Measurements from ENCODE around the gene TESMIN.

DNA sequence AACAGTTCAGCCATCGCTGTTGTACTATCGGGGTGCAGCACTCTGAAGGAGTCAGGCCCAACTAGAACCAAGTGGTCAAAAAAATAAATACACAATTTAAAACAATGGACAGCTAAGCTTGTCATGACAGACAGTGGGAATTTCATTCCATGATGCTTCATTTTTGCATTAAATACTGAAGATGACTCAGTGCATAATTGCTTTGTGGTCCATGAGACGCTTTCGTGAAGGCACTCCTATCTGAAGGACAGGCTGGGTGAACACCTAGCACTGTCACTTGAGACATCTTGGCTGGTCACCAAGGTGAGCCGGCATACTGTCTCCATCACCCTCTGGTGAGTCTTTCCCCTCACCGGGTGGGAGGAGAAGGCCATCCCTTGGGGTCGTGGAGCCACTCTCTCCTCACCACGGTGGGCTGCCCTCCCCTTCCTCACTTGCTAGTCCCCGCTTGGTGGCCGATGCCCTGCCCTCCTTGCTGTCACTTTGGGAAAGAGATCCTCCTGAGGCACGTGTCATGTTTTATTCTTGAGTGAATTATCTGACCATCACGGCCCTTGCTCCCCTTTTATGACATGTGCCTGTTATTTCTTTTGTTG is 4.9 kb upstream of the TESMIN start:
- TF ChIP-seq POLR2A (IDR thresholded peaks at IDR 0.05), result no peak
- TF ChIP-seq, protein P1, sequence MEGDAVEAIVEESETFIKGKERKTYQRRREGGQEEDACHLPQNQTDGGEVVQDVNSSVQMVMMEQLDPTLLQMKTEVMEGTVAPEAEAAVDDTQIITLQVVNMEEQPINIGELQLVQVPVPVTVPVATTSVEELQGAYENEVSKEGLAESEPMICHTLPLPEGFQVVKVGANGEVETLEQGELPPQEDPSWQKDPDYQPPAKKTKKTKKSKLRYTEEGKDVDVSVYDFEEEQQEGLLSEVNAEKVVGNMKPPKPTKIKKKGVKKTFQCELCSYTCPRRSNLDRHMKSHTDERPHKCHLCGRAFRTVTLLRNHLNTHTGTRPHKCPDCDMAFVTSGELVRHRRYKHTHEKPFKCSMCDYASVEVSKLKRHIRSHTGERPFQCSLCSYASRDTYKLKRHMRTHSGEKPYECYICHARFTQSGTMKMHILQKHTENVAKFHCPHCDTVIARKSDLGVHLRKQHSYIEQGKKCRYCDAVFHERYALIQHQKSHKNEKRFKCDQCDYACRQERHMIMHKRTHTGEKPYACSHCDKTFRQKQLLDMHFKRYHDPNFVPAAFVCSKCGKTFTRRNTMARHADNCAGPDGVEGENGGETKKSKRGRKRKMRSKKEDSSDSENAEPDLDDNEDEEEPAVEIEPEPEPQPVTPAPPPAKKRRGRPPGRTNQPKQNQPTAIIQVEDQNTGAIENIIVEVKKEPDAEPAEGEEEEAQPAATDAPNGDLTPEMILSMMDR (IDR thresholded peaks at IDR 0.05), result no peak
